NCI-H2171 (cell line): ENCODE measurements around the gene RSBN1L.
A peak's percentile ranks its signal among the peaks of the same experiment; 100 is the strongest.
"Not testable (repeated sequence)": the region's sequence is repeated elsewhere in the genome, so short reads cannot be mapped to it uniquely, and the experiment has no call there.

ENCODE experiments used
- DNase-seq: peaks from one replicate; lab custom pipeline; 2025; lab: John Stamatoyannopoulos, UW

RSBN1L gene

DNA sequence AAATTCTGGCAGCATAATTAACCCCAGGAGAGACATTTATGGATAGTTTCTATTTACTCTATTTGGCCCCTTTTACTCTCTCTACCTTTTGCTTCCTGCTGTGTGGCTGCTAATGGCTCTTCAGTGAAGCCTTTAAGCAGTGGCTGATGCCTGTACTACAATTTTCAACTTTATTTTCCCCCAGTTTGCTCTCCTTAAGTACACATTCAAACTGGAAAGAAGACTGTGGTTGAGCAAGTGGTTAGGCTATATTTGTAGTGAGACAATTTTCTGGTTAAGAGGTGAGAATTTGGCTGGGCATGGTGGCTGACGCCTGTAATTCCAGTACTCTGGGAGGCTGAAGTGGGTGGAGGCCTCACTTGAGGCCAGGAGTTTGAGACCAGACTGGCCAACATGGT lies 8.5 kb upstream of the RSBN1L start:
- no peak for DNase-seq

DNA sequence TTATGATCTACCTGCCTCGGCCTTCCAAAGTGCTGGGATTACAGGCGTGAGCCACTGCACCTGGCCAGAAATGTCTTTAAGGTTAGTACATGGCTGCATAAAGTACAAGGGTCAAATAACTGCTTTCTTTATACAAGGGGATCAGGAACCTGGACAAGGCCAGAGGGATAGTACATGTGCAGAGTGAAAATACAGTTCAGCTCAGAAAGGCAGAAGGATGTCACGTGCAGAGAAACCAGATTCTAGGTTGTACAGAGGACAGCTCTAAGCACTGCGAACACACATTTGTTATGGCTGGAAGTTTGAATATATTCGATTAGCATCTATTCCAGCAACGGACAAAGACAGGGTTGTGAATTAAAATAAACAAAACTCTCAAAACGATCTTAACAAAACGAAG lies 6.0 kb upstream of the RSBN1L start:
- DNase-seq = no peak

- DNase-seq = no peak
These were observed 4.3 kb upstream of the RSBN1L start for GRCh38 chr7:77691892-77692491.

- DNase-seq = no peak
These were observed 2.3 kb upstream of the RSBN1L start for GRCh38 chr7:77693830-77694583.

- peak; percentile 54 for DNase-seq
These were observed 630 bp downstream of the RSBN1L start for GRCh38 chr7:77696643-77697534.

- peak; percentile 45 for DNase-seq
These were observed 1.2 kb downstream of the RSBN1L start for GRCh38 chr7:77697535-77697831.

- DNase-seq = no peak
These were observed 1.9 kb downstream of the RSBN1L start for GRCh38 chr7:77698042-77698625.

GRCh38 chr7:77699056-77699455 lies 2.8 kb downstream of the RSBN1L start:
- no peak for DNase-seq

DNA sequence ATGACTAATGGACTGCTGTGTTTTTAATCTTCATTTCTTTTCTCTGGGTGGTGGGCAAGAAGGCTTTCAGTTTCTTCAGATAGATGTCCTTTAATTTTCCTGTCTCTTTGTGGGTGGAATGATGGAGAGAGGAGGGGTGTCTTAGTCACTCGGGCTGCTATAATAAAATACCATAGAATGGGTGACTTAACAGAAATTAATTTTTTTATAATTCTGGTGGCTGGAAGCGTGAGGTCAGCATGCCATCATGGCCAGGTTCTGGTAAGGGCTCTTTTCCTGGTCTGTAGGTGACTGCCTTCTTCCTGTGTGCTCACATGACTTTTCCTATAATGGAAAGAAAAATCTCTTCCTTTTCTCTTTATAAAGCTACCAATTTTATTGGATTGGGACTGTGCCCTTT lies 6.3 kb downstream of the RSBN1L start:
- no peak for DNase-seq

GRCh38 chr7:77702968-77703472 lies 6.8 kb downstream of the RSBN1L start:
- no peak for DNase-seq

DNA sequence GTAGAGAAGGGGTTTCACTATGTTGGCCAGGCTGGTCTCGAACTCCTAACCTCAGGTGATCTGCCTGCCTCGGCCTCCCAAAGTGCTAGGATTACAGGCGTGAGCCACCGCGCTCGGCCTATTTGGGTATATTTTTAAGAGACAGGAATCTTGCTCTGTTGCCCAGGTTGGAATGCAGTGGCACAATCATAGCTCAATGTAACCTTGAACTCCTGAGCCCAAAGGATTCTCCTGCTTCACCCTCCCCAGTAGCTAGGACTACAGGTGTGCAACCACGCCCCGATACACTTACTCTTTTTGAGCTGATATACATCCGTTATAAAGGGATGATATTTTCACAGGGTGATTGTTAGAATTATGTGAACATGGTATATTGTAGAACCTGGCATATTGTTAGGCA lies 7.4 kb downstream of the RSBN1L start:
- DNase-seq = not testable (repeated sequence)

GRCh38 chr7:77707504-77707992 lies 11.3 kb downstream of the RSBN1L start:
- no peak for DNase-seq

GRCh38 chr7:77710067-77710466 lies 13.8 kb downstream of the RSBN1L start:
- DNase-seq = no peak

DNA sequence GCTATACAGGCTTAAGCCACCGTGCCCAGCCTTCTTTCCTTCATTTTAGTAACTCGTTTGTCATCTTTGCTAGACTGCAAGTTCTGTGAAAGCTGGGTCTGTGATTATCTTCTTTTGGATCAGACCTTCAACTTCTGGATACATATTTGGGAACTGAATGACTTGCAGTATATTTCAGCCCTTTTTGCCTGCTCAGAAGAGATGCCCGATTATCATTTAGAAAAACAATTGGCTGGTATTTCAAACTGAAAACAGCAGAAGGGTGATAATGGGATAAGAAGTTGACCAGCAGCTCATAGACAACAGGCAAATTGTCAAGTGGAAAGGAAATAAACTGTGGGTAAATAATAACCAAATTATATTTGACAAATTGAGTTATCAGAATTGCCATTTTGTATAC lies 14.6 kb downstream of the RSBN1L start:
- DNase-seq = no peak

DNA sequence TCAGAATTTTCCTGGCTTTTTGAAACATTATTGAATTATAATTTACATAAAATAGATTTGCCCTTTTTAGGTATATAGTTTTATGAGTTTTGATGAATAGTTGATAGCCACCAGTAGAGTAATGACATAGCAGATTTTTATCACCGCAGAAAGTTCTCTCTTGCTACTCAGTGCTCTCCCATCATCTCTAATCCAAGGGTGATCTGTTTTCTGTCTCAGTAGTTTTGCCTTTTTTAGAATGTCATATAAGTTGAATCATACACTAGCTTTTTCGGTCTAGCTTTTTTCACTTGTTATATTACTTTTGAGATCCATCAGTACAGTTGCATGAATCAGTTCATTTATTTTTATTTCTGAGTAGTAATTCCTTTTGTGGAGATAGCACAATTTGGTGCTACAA lies 17.9 kb downstream of the RSBN1L start:
- no peak for DNase-seq

DNA sequence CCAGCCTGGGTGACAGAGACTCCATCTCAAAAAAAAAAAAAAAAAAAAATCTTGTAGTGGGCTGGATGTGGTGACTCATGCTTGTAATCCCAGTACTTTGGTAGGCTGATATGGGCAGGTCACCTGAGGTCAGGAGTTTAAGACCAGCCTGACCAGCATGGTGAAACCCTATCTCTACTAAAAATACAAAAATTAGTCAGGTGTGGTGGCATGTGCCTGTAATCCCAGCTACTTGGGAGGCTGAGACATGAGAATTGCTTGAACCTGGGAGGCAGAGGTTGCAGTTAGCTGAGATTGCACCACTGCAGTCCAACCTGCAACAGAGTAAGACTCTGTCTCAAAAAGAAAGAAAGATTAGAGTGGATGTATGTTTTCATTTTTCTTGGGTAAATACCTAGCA lies 18.7 kb downstream of the RSBN1L start:
- DNase-seq = not testable (repeated sequence)

DNA sequence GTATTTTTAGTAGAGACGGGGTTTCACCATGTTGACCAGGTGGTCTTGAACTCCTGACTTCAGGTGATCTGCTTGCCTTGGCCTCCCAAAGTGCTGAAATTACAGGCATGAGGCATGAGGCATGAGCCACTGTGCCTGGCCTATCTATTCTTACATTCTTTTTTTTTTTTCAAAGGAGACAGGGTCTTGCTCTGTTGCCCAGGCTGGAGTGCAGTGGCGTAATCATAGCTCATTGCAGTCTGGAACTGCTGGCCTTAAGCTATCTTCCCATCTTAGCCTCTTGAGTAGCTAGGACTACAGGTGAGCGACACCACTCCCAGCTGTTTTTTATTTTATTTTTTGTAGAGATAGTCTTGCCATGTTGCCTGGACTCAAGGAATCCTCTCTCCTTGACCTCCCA lies 20.5 kb downstream of the RSBN1L start:
- no peak for DNase-seq

GRCh38 chr7:77717566-77717965 lies 21.3 kb downstream of the RSBN1L start:
- DNase-seq = not testable (repeated sequence)

DNA sequence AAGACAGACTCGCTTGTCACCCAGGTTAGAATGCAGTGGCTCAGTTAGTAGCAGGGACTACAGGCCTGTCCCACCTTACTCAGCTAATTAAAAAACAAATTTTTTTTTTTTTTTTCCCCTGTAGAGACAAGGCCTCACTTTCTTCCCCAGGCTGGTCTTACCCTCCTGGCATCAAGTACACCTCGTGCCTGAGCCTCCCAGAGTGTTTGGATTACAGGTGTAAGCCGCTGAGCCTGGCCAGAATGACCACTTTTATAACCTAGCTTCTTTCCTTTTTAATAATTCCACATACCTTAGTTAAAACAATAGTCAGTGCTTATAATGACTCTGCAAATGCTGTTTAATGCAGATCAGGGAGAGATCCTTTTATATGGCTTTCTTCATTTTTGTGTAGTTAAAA lies 31.3 kb downstream of the RSBN1L start:
- DNase-seq = peak; percentile 49

- DNase-seq = peak; percentile 77
These were observed 31.9 kb downstream of the RSBN1L start for GRCh38 chr7:77727936-77728701.

DNA sequence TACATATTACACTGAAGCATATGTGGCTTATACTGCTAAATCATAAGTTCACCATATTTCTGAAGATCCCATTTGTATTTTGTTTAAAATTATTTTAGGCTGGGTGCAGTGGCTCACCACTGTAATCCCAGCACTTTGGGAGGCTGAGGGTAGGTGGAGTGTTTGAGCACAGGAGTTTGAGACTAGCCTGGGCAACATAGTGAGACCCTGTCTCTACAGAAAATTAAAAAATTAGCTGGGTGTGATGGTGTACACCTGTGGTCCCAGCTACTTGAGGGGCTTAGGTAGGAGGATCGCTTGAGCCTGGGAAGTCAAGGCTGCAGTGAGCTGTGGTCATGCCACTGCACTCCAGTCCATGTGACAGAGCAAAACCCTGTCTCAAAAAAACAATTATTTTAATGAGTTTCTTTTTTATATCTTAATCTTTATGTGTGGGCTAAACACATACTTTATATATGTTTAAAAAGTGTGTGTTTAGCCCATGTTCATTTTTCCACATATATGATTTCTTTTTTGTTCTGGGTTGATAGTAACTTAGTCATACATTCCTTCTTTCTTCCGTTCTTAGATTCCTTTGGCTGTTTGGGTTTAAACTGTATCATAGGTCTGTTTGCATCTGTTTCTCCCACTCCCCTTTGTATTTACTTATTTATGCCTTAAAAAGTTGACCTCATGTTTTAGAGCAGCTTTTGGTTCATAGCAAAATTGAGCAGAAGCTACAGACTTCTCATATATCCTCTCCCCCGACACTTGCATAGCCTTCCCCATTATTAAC lies 33.5 kb downstream of the RSBN1L start:
- no peak for DNase-seq
